Measurements from ENCODE around the gene LGR6.

Gene LGR6

GRCh38 chr1:202362212-202362611, 168.6 kb downstream of the LGR6 start:
- TF ChIP-seq CTCF (IDR thresholded peaks at IDR 0.05; ENCODE audit: low read depth, low read length): no peak
- H3K4me3 ChIP-seq (ENCODE audit: low read depth, low read length): no peak overlapping the region

DNA sequence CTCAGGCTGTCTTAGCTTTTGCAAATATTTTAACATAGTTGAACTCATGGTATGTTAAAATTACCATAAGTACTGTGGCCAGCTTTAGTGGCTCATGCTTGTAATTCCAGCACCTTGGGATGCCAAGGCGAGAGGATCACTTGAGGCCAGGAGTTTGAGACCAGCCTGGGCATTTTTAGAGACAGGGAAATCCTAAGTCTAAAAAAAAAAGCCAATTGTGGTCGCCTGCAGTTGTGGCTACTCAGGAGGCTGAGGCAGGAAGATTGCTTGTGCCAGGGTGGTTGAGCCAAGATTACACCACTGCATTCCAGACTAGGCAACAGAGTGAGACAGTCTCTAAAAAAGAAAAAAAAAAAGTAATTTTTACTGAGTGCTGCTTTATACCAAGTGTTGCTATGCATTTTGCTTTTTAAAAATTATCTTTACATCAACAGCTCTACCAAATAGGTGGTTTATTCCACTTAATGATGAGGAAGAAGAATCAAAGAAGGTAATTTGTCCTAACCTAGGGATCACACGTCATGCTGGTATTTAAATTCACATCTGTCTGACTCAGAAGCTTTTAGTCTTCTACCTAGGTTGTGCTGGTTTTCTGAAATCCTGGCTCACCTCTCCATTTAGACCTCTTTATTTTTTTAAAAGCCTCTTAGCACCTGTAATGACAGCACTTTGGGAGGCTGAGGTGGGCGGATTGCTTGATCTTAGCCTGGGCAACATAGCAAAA, 171.7 kb downstream of the LGR6 start:
- TF ChIP-seq CTCF (IDR thresholded peaks at IDR 0.05; ENCODE audit: low read depth, low read length): no peak
- no peak overlapping the region for H3K4me3 ChIP-seq (ENCODE audit: low read depth, low read length)

- H3K4me3 ChIP-seq (ENCODE audit: low read depth, low read length): no peak overlapping the region
- TF ChIP-seq CTCF (IDR thresholded peaks at IDR 0.05; ENCODE audit: low read depth, low read length): no peak
These were observed 173.7 kb downstream of the LGR6 start for GRCh38 chr1:202367271-202367670.

Data from WI38 (cell line).